Stimulated activated CD4-positive, alpha-beta T cell treated with anti-CD3 and anti-CD28 coated beads, TNF-alpha, amount 100 ng/mL, for 4 hours (primary cell): Measurements from ENCODE around the gene CCL25.
A peak's percentile ranks its signal among the peaks of the same experiment; 100 is the strongest.

Experiments
- DNase-seq, 3 experiments: peaks; one replicate each; pipeline ENCODE4 v3.0.0-alpha.2; 2020; ENCODE audit warnings: low read depth in 3 of 3

CCL25 gene

DNA sequence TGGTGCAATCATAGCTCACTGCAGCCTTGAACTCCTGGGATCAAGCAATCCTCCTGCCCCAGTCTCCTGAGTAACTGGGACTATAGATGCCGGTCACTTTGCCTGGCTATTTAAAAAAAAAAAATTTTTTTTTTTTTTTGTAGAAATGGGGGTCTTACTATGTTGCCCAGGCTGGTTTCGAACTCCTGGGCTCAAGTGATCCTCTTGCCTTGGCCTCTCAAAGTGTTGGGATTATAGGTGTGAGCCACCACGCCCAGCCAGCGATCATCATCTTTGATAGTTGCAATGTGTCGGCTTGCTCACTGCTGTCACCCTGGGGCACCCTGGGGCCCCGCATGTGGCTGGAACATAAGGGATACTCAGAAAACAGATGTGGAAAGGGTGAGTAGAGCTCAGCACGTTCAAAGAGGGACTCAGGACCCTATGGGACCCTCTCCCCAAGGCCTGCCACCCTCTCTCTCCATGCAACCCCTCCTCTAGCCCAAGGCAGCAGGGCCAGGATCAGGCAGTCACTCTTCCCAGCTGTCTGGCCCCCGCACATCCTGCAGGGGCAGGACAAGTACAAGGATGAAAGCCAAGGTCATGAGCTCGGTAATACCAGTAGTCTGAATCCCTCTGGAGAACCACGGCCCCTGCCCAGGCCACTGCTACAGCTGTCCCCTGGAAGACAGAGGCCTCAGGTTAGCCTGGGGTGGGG lies 6.5 kb upstream of the CCL25 start:
- no peak for DNase-seq

DNA sequence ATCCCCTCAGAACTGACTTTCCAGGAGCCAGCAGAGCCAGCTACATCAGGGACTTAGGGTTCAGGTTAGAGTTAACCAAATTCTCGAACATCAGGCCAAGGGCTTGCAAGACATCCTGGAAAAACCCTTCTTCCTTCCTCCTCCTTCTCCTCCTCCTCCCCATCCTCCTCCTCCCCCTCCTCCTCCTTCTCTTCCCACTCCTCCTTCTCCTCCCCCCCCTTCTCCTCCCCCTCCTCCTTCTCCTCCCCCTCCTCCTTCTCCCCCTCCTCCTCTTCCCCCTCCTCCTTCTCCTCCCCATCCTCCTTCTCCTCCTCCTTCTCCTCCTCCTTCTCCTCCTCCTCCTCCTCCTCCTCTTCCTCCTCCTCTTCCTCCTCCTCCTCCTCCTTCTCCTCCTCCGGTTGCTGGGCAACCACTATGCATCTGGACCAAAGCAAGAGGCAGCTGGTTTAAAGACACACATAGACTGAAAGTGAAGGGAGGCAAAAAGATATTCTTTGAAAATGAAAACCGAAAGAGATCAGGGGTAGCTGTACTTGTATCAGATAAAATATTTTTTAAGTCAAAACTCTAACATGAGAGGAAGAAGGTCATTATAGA lies 5.9 kb upstream of the CCL25 start:
- DNase-seq: no peak

DNA sequence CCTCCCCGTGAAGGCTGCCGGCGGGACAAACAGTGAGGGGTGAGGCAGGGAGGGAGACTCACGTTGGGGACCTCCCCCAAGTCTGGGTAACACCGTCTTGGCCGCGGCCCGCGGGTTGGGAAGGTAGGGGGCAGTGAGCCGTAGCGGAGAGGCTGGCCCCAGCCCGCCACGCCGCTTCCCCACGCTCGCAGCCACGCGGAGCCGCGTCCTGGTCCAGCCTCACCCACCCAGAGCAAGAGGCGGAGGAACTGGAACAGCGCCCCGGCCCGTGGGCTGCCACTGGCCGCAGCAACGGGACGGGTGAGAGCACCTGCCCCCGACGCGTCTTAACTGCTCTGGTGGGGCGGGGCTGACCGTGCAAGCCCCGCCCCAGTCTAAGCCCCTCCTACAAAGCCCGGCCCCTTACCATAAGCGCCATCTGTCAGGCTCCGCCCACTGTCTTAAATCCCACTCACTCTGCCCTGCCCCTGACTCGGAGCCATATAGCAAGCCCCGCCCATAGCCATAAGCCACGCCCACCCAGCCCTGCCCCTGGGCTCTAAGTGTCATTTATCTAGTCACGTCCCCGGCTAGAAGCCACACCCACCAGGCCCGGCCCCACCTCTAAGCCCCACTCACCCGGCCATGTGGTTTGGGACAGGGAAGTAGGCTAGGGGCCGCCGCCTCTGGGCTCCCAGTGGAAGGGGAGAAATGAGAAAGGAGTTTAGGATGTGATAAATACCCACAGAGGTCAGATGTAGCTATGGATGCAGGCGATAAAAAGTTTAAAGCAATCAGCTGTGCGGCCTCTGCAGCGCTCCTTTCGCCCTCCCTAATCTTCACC lies 2.1 kb upstream of the CCL25 start:
- DNase-seq: peak; percentile 78 to 88 (median 81)

DNA sequence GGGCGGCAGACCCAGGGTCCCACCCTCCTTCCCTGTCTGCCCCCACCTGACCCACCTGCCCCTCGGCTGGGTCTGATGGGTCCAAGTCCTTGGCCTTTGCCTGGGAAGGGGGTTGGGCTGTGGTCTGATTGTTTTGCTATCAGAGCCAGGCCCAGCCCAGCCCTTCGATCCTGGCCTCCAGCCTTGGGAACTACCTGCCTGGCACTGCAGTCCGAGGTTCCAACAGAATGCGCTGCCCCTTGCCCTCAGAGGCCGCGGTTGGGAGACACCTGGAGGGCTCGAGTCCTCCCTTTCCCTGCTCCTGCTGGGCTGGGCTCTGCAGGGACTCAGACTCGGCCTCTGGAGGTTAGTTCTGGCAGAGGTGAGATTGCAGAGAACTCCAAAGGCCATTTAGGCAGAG lies 1.6 kb downstream of the CCL25 start:
- no peak for DNase-seq

DNA sequence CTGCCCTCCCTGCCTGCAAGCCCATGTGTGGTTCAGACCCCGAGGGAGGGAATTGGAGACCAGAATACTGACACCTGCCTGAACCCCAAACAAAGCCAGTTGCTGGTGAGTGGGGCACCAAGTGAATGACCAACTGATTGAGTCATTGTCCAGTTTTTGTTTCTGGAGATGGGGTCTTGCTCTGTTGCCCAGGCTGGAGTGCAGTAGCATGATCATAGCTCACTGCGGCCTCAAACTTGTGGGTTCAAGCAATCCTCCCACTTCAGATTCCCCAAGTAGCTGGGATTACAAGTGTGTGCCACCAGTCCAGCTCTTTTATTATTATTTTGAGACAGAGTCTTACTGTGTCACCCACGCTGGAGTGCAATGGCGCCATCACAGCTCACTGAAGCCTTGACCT lies 4.0 kb downstream of the CCL25 start:
- DNase-seq: no peak

DNA sequence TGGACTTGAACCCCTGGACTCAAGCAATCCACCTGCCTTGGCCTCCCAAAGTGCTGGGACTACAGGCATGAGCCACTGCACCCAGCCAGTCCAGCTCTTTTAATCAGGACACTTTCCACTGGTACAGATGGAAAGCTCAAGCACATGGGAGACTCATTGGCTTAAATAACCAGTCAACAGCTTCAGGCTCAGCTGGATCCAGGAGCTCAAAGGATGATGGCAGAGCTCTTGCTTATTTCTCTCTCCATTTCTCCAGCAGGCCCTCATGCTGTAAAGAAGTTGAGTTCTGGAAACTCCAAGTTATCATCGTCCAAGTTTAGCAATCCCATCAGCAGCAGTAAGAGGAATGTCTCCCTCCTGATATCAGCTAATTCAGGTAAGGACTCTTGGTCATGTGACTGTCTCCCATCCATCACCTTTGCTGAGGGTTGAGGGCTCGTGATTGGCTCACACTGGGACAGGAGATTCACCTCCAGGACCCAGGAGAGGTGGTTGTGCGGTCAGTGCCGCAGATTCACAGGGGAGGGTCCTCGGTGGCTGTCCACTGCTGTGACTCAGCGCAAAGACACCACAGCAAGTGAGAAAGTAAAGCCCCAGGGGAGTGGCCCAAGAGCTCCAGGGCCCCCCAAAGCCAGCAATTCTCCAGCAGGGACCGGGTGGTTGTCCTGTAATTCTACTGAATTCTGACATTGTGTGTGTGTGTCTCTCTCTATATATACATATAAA lies 5.1 kb downstream of the CCL25 start:
- no peak for DNase-seq

DNA sequence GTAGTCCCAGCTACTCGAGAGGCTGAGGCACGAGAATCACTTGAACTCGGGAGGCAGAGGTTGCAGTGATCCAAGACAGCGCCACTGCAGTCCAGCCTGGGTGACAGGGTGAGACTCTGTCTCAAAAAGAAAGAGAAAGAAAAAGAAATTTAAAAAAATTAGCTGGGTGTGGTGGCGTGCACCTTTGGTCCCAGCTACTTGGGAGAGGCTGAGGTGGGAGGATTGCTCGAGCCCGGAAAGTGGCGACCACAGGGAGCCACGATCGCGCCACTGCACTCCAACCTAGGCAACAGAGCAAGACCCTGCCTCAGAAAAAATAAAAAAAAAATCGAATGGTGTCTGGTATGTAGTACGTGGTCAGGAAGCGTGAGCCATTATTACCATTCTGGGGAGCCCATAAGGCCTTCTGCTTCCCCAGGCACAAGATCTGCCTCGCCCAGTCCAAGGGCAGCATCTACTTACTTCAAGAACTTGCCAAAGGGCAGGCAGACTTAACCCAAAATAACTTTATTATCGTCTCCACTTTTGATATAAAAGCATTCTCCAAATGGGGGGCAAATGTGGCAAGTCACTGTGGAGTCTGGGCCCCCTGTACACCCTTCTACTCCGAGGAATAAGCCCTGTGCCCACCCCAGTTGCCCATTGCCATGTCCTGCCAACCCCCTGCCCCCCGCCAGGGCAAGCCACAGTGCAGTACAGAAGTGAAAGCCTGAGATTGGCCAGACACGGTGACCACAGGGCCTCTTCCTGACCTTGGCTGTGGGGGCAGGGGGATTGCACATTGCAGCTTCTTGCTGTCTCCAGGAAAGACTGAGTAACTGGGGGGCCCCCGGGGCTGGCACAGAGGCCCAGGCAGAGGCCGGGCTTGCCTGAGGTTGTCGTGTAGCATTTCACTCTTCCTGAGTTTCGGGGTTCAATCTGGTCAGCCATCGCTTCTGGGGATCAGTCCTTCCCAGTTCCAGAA lies 12.6 kb downstream of the CCL25 start:
- no peak for DNase-seq

DNA sequence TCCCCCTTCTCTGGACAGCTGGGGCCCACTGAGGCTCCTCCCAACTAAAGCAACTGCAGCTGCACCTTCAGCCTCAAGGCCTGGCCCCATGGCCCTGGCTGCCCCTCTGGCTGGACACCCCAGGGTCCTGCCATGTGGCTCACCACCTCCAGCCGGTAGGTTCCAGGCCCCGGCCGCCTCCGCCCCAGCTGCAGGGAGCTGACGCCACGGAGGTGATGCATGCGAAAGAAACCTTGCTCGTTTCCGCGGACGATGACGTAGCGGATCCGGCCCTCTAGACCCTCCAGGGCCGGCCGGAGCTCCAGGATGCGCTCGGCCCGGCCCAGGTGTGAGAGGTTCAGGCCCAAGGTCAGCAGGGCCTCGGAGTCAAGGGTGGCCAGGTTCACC lies 13.3 kb downstream of the CCL25 start:
- no peak for DNase-seq

DNA sequence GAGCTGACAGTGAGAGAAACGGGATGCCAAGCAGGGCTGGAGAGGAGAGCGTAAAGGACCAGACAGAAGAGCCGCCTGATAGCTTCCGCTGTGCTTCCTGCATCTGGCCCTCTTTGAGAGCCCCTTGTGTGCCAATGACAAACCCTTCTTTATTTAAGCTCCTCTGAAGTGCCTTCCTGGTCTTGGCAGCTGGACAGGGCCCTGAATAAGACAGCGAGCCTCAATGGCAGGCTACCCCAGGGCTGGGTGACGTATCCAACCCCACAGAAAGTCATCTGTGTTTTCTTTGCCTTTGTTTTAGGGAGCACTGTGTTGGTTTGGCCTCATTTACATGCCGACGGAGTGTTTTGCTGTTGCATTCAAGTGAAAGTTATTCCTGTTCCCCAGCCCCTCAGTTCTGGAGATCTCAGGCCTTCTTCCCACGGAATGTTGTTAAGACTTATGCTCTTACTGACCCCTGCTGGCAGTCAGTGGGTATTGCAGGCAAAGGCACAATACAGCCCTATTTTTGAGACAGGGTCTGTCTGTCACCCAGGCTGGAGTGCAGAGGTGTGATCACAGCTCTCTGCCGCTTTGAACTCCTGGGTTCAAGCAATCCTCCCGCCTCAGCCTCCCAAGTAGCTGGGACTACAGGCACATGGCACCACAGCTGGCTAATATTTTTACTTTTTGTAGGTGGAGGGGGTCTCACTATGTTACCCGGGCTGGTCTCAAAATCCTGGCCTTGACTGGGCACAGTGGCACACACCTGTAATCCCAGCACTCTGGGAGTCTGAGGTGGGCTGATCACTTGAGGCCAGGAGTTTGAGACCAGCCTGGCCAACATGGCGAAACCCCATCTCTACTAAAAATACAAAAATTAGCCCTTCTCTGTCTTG lies 16.8 kb downstream of the CCL25 start:
- no peak for DNase-seq

DNA sequence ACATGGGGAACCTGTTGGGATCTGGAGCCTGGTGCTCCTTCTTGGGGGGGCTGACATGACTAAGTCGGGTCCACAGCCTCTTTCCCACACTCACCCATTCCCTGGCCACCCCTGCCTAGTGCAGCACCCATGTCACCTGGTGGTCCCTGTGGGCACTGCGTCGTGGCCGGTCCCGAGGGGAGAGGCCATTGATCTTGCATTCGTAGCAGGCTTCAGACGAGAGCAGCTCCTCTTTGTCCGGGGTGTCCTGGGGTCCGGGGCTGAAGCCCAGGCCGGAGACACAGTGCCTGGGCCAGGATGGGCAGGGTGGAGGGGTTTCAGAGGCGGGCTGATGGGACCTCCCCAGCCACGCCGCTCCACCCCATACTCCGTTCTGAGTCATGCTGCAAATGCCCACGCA lies 19.4 kb downstream of the CCL25 start:
- DNase-seq: no peak

DNA sequence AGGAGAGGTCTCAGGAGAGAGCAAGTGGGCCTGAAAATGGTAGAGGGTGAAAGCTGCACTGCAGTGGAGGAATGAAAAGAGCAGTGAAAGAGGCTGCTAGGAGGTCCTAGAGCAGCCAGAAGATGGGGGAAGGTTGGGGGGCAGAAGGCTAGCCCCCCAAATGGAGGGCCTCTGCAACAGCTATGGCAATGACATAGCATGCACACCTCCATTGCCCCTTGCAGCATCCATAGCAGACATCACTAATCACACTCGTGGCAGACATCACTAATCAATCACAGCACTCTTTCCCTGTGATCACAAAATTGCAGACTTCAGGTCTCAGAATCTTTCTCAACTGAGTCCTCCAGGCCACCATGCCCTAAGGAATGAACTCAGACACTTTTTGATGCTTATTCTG lies 21.9 kb downstream of the CCL25 start:
- DNase-seq: no peak

DNA sequence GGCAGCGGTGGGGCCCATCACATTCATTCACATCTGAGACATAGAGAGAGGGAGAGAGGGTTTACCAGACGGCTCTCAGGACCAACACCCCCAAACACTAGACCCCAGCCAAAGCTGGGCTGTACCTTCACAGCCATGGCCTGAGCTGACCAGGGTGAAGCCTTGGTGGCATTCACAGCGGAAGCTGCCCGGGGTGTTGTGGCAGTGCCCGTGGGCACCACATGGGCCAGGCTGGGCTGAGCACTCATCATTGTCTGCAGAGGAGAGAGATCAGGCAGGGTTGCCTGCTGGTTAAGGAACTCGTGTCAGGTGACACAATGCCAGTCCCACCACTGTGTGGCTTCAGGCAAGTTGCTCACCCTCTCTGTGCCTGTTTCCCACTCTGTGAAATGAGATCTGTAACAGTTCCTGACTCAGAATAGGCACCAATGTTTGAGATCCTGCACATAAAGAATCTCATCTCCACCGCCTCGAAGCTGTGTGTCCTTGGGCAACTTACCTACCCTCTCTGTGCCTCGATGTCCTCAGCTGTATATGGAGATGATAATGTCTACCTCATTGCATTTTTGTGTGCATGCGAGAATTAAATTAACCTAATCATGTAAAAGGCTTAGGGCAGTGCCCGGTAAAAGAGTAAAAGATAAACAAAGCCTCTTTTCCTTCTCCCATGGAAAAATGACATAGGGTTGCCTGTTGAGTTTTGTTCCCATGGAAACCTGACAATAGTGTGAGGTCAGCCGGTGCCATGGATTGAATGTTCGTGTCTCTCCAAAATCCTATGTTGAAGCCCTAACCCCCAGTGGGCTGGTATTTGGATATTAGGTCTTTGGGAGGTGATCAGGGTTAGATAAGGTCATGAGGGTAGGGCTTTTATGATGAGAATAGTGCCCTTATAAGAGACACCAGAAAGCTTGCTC lies 22.9 kb downstream of the CCL25 start:
- DNase-seq: no peak

DNA sequence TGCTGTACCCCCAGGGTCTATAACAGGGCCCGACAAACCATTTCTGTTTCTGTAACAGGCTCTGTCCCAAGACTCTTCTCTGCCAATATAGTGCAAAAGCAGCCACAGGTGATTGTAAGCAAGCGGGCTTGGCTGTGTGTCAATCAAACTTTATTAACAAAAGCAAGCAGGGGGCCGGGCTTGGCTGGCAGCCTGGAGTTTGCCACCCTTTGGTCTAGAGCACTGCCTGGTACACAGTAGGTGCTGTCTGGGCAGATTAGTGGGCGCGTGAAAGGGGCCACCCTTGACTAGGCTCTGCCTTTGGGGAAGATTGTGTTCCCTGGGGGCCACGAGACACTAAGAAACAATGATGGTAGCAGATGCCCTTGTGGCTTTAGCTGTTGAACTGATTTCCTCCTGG lies 27.4 kb downstream of the CCL25 start:
- no peak for DNase-seq

DNA sequence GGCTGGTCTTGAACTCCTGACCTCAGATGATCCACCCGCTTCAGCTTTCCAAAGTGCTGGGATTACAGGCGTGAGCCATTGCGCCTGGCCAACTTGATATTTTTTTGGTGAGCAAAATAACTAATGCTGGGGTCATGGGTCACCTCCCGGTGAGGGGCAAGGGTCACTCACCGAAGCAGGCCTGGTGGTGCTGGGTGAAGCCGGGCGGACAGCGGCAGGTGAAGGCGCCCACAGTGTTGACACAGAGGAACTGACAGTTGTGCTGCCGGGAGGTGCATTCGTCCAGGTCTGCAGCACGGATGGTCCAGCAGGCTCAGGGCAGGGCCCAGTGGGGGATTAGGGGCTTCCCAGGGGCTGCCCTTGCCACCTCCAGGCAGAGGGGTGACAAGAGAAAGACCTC lies 28.3 kb downstream of the CCL25 start:
- no peak for DNase-seq

DNA sequence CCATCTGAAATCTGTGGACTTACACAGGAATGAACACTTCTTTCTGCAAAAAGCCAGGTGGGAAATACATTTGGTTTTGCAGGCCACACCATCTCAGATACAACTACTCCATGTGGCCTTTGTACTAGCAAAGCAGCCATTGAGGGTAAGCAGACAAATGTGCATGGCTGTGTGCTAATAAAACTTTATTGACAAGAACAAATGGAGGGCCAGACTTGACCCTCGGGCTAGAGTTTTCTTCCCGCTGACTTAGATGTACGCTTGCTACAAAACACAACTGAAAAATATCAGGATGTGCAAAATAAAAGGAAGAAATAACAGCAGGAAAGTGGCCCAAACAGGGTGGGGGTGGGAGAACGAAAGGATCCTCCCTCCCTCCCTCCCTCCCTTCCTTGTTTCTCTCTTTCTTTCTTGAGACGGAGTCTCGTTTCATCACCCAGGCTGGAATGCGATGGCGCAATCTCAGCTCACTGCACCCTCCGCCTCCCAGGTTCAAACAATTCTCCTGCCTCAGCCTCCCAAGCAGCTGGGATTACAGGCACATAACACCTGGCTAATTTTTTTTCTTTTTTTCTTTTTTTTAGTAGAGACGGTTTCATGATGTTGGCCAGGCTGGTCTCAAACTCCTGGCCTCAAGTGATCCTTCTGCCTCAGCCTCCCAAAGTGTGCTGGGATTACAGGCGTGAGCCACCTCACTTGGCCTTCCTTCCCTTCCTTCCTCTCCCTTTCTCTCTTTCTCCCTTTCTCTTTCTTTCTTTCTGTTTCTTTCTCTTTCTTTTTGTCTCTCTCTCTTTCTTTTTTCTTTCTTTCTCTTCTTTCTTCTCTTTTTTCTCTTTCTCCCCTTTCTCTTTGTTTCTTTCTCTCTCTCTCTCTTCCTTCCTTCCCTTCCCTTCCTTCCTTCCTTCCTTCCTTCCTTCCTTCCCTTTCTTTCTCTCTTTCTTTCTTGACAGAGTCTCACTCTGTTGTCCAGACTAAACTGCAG lies 29.3 kb downstream of the CCL25 start:
- DNase-seq: no peak

DNA sequence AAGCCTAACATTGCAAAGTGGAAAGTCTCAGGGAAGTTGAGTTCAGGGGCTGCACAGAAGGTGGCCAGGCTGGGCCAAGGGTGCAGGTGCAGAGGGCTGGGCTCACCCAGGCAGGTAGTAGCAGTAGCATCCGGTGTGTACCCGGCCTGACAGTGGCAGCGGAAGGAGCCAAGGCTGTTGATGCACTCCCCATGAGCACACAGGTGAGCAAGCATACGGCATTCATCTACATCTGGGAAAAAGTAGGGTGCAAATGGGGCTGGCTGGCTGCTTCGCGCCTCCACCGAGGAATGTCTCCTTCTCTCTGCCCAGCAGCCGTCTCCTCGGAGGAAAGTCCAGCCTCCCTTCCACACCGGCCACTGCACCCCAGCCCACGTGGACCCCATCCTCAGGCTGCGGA lies 30.6 kb downstream of the CCL25 start:
- no peak for DNase-seq

DNA sequence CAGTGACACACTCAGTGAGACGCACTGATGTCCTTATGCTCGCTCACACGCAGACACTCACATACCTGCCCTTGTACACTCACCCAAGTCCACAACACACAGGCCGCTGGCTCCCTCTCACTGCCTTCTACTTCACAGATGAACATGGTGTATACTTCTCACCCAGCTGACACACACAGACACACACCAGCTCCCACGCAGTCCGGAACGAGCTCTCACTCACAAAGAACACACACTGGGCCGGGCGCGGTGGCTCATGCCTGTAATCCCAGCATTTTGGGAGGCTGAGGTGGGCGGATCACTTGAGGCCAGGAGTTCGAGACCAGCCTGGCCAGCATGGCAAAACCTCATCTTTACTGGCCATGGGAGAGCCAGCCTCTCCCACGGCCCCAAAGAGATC lies 31.6 kb downstream of the CCL25 start:
- no peak for DNase-seq
